Measurements from ENCODE around the gene NDRG3. TPM values are rescaled to one million over a fixed set of nuclear protein-coding genes. Genes with fewer than 3 reads are reported as not detected.

Gene NDRG3
- polyA plus RNA-seq, 1 of the 3 experiments (the other 2 are of a cell fraction): 20.5 TPM

- peaks cover 3 to 7% of the 10 kb centered on the region in 2 experiments; a peak in 1 of 4 replicates for H3K4me1 ChIP-seq (ENCODE audit: control insufficient read depth in 1 of 2, insufficient read depth in 2 of 2, low read depth in 1 of 2, low read length in 1 of 2)
- H3F3A ChIP-seq (replicated peaks; ENCODE audit: insufficient read depth): no peaks in the 10 kb centered on the region
- TF ChIP-seq RXRA (IDR thresholded peaks at IDR 0.05; ENCODE audit: borderline replicate concordance, low read depth) (no peak), MEF2A (IDR thresholded peaks at IDR 0.05; ENCODE audit: borderline replicate concordance, low read depth) (no peak), TAF1 (IDR thresholded peaks at IDR 0.05; ENCODE audit: borderline replicate concordance, low read depth, low read length) (no peak), FOXJ3 (CRISPR knock-in tag; IDR thresholded peaks at IDR 0.05) (no peak), NRF1 (IDR thresholded peaks at IDR 0.05; ENCODE audit: low read depth, low read length) (no peak), YY1 (IDR thresholded peaks at IDR 0.05; ENCODE audit: low read depth) (no peak), SMC3 (IDR thresholded peaks at IDR 0.05; ENCODE audit: low read depth, low read length) (no peak), SIN3A (IDR thresholded peaks at IDR 0.05; ENCODE audit: borderline replicate concordance, low read depth, low read length) (no peak), NFIC (IDR thresholded peaks at IDR 0.05; ENCODE audit: borderline replicate concordance) (no peak), TEAD4 (IDR thresholded peaks at IDR 0.05; ENCODE audit: borderline replicate concordance, insufficient read depth) (no peak), TCF12 (IDR thresholded peaks at IDR 0.05) (no peak), RFX5 (IDR thresholded peaks at IDR 0.05; ENCODE audit: low read length) (no peak)
- TF ChIP-seq, protein P1, sequence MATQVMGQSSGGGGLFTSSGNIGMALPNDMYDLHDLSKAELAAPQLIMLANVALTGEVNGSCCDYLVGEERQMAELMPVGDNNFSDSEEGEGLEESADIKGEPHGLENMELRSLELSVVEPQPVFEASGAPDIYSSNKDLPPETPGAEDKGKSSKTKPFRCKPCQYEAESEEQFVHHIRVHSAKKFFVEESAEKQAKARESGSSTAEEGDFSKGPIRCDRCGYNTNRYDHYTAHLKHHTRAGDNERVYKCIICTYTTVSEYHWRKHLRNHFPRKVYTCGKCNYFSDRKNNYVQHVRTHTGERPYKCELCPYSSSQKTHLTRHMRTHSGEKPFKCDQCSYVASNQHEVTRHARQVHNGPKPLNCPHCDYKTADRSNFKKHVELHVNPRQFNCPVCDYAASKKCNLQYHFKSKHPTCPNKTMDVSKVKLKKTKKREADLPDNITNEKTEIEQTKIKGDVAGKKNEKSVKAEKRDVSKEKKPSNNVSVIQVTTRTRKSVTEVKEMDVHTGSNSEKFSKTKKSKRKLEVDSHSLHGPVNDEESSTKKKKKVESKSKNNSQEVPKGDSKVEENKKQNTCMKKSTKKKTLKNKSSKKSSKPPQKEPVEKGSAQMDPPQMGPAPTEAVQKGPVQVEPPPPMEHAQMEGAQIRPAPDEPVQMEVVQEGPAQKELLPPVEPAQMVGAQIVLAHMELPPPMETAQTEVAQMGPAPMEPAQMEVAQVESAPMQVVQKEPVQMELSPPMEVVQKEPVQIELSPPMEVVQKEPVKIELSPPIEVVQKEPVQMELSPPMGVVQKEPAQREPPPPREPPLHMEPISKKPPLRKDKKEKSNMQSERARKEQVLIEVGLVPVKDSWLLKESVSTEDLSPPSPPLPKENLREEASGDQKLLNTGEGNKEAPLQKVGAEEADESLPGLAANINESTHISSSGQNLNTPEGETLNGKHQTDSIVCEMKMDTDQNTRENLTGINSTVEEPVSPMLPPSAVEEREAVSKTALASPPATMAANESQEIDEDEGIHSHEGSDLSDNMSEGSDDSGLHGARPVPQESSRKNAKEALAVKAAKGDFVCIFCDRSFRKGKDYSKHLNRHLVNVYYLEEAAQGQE (IDR thresholded peaks at IDR 0.05; ENCODE audit: low read depth, low read length): no peak
- H3K79me2 ChIP-seq (ENCODE audit: insufficient read depth): no peaks in the 10 kb centered on the region
- no peak for DNase-seq
- no peak overlapping the region for H3K27ac ChIP-seq (ENCODE audit: low read depth in 2 of 2, low read length in 1 of 2)
- no peaks in the 10 kb centered on the region for H3K27me3 ChIP-seq (ENCODE audit: insufficient read depth)
- ChIA-PET POLR2A (interaction anchor here (0.6 kb wide), 1 partner anchor 77 kb away, joined by 4 read pairs; no protein-coding TSS in a partner anchor), CTCF (interaction anchor here (0.8 to 2.6 kb wide), 2 partner anchors 12 to 42 kb away, joined by 3 to 6 read pairs; no protein-coding TSS in a partner anchor)
- H3K9ac ChIP-seq: no peak overlapping the region
- no peak overlapping the region for H3K4me2 ChIP-seq
- H3K9me3 ChIP-seq: no peaks in the 10 kb centered on the region
- H3K36me3 ChIP-seq (replicated peaks in 1 of 2; ENCODE audit: control insufficient read depth in 1 of 2, insufficient read depth in 2 of 2, low read length in 1 of 2): no peaks in the 10 kb centered on the region
- no peaks in the 10 kb centered on the region for H4K20me1 ChIP-seq (ENCODE audit: insufficient read depth)
- H2AFZ ChIP-seq (ENCODE audit: low read depth): no peak overlapping the region
- no peak overlapping the region for H3K4me3 ChIP-seq (ENCODE audit: low read depth in 2 of 2, low read length in 1 of 2)
- 100% methylated on average over 1 of the region's 1 CpG for WGBS (ENCODE audit: low lambda C conversion rate)
- no peaks in the 10 kb centered on the region for H3K9me2 ChIP-seq
These were observed 13.4 kb downstream of the NDRG3 start for GRCh38 chr20:36732456-36732855.

DNA sequence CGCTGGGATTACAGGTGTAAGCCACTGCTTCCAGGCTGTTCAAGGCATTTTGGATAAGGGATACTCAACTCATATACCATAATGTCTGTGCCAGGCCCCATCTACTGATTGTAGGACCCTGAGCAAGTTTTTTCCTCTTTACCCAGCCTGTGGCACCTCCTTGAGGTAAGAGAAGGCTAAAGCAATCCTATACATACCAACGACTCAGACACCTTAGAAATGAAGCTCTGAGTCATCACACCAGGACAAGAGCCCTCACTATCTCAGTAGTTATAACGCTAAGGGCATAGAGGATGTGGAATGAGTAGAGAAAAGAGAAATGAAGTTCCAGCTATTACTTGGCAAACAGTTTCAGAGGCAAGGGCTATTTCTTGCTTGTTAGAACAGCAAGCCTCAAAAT is 16.9 kb downstream of the NDRG3 start:
- Histone ChIP-seq H3K36me3 (replicated peaks in 1 of 2; ENCODE audit: control insufficient read depth in 1 of 2, insufficient read depth in 2 of 2, low read length in 1 of 2) (no peaks in the 10 kb centered on the region), H3K9me3 (no peaks in the 10 kb centered on the region), H3K9me2 (no peaks in the 10 kb centered on the region), H3K4me2 (no peak overlapping the region), H3K4me3 (ENCODE audit: low read depth in 2 of 2, low read length in 1 of 2) (no peak overlapping the region), H3K9ac (no peak overlapping the region), H4K20me1 (ENCODE audit: insufficient read depth) (no peaks in the 10 kb centered on the region), H3K4me1 (ENCODE audit: control insufficient read depth in 1 of 2, insufficient read depth in 2 of 2, low read depth in 1 of 2, low read length in 1 of 2) (peaks cover 2 to 4% of the 10 kb centered on the region in 2 experiments; a peak in 1 of 4 replicates), H3F3A (replicated peaks; ENCODE audit: insufficient read depth) (peaks cover 7% of the 10 kb centered on the region), H3K27ac (ENCODE audit: low read depth in 2 of 2, low read length in 1 of 2) (no peak overlapping the region), H3K79me2 (ENCODE audit: insufficient read depth) (no peaks in the 10 kb centered on the region), H3K27me3 (ENCODE audit: insufficient read depth) (no peaks in the 10 kb centered on the region), H2AFZ (ENCODE audit: low read depth) (no peak overlapping the region)
- no peak for DNase-seq
- TF ChIP-seq RAD21 (IDR thresholded peaks at IDR 0.05; ENCODE audit: low read length): peak; percentile 41
- TF ChIP-seq, protein P2, sequence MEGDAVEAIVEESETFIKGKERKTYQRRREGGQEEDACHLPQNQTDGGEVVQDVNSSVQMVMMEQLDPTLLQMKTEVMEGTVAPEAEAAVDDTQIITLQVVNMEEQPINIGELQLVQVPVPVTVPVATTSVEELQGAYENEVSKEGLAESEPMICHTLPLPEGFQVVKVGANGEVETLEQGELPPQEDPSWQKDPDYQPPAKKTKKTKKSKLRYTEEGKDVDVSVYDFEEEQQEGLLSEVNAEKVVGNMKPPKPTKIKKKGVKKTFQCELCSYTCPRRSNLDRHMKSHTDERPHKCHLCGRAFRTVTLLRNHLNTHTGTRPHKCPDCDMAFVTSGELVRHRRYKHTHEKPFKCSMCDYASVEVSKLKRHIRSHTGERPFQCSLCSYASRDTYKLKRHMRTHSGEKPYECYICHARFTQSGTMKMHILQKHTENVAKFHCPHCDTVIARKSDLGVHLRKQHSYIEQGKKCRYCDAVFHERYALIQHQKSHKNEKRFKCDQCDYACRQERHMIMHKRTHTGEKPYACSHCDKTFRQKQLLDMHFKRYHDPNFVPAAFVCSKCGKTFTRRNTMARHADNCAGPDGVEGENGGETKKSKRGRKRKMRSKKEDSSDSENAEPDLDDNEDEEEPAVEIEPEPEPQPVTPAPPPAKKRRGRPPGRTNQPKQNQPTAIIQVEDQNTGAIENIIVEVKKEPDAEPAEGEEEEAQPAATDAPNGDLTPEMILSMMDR (IDR thresholded peaks at IDR 0.05): peak; percentile 41
- TF ChIP-seq JUND (IDR thresholded peaks at IDR 0.05): peak; percentile 27
- no peak for TF ChIP-seq NFIC (IDR thresholded peaks at IDR 0.05; ENCODE audit: borderline replicate concordance)
- TF ChIP-seq FOSL2 (IDR thresholded peaks at IDR 0.05; ENCODE audit: borderline replicate concordance, low read depth): peak; percentile 41; the same call in 1 of the 2 replicates
- ChIA-PET POLR2A (no interaction called here), CTCF (interaction anchor here (0.5 to 2.0 kb wide), 3 partner anchors 10 to 19 kb away, joined by 3 to 5 read pairs (median 4); no protein-coding TSS in a partner anchor)
- WGBS (ENCODE audit: low lambda C conversion rate): 67% methylated on average over 3 of the region's 3 CpGs
